Dedifferentiated amniotic fluid mesenchymal stem cell (primary cell): Measurements from ENCODE around the gene LHFPL6.

ENCODE experiments used
- DNase-seq: peaks from one replicate; pipeline ENCODE4 v3.0.0-alpha.2; 2016; ENCODE audit errors: extremely low spot score

The LHFPL6 gene

DNA sequence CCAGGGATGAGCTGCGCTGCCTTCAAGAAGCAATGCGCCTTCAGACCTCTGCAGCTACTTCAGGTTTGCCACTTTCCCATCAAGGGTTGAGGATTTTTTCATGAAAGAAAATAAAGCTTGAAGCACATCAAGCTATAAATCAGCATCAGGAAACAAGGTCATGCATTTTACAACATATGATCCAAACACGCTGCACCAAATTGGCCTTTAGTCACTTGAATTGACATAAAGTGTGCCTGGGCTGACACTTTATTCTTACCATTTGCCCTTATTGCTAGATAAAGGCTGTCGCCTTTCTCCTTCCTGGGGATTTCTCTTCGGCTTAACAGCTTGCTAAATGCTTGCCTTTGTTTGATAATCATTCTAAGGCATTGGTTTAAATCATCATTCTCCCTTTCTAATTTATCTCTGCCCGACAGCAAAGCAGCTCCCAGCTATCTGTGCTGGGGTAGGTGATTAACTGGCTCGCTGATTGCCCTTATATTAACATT, 87.7 kb downstream of the LHFPL6 start:
- DNase-seq = no peak

GRCh38 chr13:39512687-39513086, 90.3 kb downstream of the LHFPL6 start:
- no peak for DNase-seq

DNA sequence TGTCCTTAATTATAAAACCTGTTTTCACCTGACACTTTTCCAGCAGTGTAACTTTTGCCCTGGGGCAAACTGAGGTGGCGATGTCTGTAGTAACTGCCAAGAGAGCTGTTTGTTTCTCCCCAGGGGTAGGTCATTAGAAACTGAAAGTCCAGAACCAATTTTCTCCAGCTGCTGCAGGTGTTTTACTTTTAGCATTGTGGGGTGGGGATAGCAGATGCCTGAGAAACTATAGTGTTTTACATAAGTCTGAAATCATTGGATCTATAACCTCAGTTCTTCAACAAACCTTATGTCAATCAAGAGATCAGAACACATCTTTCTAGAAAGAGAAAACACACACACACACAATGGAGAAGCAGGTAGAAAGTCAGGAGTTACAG, 92.7 kb downstream of the LHFPL6 start:
- DNase-seq = no peak

DNA sequence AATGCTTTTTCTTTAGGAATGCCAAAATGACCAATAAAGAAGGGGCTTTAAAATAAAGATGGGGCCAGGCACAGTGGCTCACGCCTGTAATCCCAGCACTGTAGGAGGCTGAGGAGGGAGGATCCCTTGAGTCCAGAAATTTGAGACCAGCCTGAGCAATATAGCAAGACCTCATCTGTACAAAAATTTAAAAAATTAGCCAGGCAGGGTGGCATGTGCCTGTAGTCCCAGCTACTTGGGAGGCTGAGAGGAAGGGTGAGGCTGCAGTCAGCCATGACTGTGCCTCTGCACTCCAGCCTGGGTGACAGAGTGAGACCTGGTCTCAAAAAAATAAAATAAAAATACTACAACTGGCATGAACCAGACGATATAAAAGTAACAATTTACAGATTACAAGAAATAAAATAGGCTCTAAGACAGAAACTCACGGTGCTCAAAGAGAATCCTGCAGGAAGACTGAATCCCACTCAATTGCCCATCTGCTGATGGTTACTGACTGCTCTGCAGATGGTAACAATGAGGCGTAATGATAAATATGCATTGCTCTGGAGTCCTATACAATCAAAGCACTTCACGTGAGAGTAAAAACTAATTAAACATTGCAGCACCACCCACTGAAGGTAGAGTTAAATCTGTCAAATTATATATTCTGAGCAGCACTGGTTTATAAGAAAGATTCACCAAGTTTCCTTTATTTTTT, 93.2 kb downstream of the LHFPL6 start:
- no peak for DNase-seq

- no peak for DNase-seq
Observed at GRCh38 chr13:39506559-39507390, 96.2 kb downstream of the LHFPL6 start.

DNA sequence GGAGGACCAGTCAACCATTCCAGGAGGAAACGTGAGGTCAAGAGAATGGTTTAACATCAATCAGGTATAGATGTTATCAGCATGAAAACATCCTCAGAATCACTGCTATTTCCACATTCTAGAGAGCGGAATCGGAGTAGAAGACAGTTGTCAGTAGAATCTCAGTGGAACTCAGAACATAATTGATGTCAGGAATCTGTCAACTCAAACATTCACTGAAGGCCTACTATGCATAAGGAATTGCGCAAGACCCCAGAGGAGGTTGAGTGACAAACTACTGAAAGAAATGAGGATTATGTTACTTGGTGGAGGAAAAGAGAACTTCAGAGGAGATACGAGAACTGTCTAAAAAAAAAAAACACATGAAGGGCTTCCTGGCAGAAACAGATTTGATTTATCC, 97.8 kb downstream of the LHFPL6 start:
- DNase-seq = no peak

DNA sequence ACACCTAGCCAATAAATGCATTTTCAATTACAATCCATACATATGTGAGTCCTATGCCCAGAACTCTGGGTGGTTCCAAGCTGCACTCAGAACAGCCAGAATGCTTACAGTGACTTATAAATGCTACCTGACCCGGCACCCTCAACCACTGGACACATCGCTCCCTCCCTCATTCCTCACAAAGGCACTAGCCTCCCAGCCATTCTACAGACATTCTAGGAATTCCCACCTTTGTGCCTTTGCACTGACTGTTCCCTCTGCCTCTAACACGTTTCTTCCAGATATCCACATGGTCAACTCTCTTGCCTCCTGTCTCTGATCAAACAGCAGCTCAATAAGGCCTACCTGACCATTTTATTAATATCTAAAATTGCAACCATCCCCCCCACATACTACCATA, 99.9 kb downstream of the LHFPL6 start:
- no peak for DNase-seq

GRCh38 chr13:39501702-39502324, 101.2 kb downstream of the LHFPL6 start:
- DNase-seq = no peak

DNA sequence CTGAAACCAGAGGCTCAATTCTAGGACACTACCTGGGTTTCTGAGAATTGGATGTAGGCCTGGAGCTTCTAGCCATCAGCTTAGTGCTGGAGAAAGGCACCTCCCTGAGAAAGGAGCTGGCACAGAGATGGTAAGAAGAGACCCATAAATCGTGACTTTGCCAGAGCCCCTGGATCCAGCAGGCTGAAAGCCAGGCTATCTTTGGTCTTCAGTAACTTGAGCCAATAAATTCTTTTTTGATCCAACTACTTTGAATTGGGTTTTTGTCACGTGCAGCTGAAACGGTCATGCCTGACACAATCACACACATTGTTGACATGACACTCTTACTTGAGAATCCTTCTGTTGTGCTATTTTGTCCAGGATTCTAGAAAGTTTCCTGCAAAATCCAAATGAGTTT, 103.4 kb downstream of the LHFPL6 start:
- DNase-seq = no peak

GRCh38 chr13:39498471-39499114, 104.4 kb downstream of the LHFPL6 start:
- no peak for DNase-seq

DNA sequence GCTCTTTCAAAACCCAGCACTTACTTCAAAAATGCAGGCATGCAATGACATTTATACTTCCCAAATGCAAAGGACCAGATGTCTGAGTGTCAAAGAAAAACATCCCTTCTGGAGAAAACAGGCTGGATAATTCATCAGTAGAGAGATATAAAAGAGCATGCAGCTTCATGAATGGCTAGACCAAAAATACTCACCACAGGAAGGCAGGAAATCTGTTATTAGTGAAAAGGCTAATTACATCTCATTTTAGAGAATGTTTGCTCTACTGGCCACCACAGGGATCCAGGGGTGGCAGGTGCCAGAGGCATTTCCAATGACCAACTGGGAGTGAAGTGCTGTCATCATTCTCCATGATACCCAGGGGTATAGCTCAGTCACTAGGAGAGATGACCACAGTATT, 106.5 kb downstream of the LHFPL6 start:
- no peak for DNase-seq

GRCh38 chr13:39494633-39495032, 108.4 kb downstream of the LHFPL6 start:
- no peak for DNase-seq

DNA sequence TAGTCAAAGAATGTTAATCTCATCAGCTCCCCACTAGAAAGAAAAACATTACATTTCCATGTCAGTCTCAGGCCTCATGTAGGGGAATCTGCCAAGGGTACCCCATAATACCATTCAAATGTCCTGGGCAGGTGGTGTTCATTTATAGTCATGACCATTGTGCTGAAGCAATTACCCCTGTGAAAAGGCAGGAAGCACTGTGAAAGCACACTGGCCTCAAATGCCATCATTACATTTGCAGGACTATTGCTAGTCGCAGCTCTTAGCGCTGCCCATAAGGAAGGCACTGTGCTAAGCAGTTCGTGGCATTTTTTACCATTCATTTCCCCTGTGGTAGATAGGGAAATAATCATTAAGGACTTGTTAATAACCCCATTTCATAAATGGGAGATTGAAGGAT, 109.0 kb downstream of the LHFPL6 start:
- no peak for DNase-seq

GRCh38 chr13:39490136-39490535, 112.9 kb downstream of the LHFPL6 start:
- no peak for DNase-seq

GRCh38 chr13:39486758-39487157, 116.2 kb downstream of the LHFPL6 start:
- DNase-seq = no peak

GRCh38 chr13:39485314-39485700, 117.7 kb downstream of the LHFPL6 start:
- no peak for DNase-seq

- DNase-seq = no peak
Observed at GRCh38 chr13:39484506-39485313, 118.3 kb downstream of the LHFPL6 start.

- DNase-seq = peak; percentile 43
Observed at GRCh38 chr13:39483326-39483725, 119.7 kb downstream of the LHFPL6 start.

GRCh38 chr13:39481491-39481890, 121.5 kb downstream of the LHFPL6 start:
- no peak for DNase-seq

DNA sequence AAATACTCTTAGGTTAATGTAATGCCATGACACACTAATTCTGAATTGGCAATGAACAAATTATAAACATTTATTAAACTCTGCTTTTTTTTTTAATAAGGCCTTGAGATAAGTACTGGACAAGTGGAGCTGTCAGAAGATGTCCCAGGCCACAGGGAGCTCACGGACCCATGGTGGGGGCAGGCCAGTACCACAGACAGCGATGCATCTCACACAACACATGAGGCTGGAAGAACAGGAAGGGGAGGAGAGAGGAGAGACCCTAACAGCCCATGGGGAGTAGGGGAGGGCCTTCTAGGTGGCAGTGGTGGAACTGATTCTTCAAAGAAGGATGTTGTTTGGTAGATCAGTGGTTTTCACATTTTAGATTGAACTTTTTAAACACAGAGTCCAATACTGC, 128.4 kb downstream of the LHFPL6 start:
- no peak for DNase-seq

DNA sequence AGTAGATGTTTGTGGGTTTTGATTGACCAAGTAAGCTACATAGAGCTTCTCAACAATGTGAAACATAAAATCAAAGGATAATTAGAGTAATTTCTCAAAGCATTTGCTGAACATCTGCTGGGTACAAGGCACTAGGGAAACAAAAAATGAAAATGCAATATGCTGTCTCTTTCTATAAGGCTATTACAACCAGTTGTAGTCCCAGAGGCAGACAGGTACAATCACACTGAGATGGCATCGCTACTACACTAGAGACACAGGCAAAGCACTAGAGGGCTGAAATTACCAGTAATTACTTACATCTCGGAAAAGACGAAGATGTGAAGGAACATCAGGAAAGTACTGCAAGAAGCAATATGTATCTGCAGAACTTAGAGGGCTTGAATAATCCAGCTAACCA, 133.3 kb downstream of the LHFPL6 start:
- DNase-seq = no peak
